GM19455 (cell line): ENCODE measurements around the gene TDRD12.
"Not testable (repeated sequence)": the region's sequence is repeated elsewhere in the genome, so short reads cannot be mapped to it uniquely, and the experiment has no call there.

Experiments
- ATAC-seq: cut with Tn5 transposase; IDR thresholded peaks from one replicate; pipeline ENCODE4 v1.9.1; 2021; ENCODE audit not compliant: unreplicated experiment

Gene TDRD12

GRCh38 chr19:32691952-32692726 is 27.4 kb upstream of the TDRD12 start:
- peak; percentile 63 for ATAC-seq

GRCh38 chr19:32692727-32693061 is 26.9 kb upstream of the TDRD12 start:
- no peak for ATAC-seq

- not testable (repeated sequence) for ATAC-seq
Measured at GRCh38 chr19:32693151-32694108, 26.1 kb upstream of the TDRD12 start.

DNA sequence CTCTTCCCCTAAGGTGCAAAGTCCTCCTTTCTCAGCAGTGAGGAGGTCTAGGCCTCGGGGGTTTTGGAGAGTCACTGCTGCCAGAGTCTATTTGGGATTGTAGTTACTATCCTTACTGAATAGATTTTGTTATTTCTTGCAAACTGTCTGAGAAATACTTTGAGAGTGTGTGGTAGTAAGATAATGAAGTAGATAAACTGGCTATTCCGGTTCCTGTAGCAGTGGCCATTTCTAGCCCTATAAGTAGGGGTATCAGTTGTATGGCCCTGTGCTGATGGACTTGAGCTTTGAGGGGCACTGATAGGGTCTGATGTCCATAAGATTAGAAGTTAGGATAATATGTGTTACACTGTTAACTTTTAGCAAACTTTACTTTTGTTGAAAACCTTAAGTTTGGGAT is 25.3 kb upstream of the TDRD12 start:
- ATAC-seq, result not testable (repeated sequence)

DNA sequence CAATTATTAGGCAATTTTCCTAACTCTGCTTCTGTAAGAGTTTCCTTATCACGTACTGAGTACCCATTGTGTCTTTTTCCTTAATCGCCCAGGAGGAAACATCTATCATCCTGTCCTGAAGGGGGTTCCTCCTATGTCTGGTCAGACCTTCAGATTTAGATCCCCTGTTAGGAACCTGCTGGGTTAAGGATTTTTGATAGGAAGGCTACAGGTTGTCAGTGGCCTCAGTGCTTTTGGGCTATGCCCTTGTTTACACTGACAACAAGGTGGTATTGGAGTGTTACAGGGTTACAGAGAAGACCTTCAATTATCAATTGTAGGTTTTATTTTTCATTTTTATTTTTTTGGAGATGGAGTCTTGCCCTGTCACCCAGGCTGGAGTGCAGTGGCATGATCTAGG is 24.7 kb upstream of the TDRD12 start:
- not testable (repeated sequence) for ATAC-seq

DNA sequence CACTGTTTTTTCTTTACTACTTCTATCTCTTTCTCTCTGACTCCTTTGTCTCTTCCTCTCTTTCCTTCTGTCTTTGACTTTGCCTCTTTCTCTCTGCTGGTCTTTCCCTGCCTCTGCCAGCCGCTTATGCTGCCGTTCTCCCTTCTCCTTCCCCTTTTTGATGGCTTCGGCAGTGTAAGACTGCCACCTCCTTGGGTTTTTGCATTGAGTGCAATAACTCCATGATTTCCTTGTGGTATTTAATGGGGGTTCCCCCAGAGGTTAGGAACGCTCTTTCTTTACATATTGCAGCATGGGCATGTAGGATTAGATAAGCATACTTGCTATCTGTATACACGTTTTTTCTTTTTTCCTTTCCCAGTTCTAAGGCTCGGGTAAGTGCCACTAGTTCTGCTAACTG is 24.1 kb upstream of the TDRD12 start:
- ATAC-seq, result not testable (repeated sequence)

GRCh38 chr19:32696771-32697170 is 22.8 kb upstream of the TDRD12 start:
- not testable (repeated sequence) for ATAC-seq

DNA sequence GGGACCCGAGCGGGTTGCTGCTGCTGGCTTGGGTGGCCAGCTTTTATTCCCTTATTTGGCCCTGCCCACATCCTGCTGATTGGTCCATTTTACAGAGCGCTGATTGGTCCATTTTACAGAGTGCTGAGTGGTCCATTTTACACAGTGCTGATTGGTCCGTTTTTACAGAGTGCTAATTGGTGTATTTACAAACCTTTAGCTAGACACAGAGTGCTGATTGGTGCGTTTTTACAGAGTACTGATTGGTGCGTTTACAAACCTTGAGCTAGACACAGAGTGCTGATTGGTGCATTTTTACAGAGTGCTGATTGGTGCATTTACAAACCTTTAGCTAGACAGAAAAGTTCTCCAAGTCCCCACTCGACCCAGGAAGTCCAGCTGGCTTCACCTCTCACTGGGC is 19.4 kb upstream of the TDRD12 start:
- ATAC-seq, result not testable (repeated sequence)

GRCh38 chr19:32702010-32702409 is 17.6 kb upstream of the TDRD12 start:
- no peak for ATAC-seq

DNA sequence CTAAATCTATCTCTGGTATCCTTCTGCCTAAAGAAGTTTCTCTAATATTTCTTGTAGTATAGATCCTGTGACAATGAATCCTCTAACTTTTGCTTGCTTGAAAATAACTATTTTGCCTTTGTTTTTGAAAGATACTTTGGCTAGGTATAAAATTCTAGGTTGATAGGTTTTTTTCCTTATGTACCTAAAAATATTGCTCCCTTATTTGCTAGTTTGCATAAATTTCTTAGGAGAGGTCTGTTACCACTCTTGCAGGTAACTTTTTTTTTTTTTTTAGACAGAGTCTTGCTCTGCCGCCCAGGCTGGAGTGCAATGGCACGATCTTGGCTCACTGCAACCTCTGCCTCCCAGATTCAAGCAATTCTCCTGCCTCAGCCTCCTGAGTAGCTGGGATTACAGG is 15.6 kb upstream of the TDRD12 start:
- ATAC-seq, result not testable (repeated sequence)

DNA sequence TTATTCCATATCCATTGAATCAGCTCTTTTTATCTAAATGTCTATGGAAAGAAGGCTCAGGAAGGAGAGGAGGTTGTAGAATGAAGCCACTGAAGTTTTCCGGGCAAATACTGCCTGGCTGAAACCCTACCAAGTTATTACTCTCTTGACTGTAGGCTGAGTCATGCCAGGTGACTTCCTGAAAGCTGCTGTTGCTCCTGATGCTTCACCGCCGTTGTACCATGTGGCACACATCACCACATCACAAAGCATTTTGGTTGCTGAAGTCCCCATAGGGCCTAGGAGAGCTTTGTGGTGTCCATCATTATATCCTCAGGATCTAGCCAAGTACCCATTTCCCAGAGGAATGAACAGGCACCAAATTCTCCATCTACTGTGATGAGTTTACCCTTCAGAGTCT is 11.1 kb upstream of the TDRD12 start:
- no peak for ATAC-seq

DNA sequence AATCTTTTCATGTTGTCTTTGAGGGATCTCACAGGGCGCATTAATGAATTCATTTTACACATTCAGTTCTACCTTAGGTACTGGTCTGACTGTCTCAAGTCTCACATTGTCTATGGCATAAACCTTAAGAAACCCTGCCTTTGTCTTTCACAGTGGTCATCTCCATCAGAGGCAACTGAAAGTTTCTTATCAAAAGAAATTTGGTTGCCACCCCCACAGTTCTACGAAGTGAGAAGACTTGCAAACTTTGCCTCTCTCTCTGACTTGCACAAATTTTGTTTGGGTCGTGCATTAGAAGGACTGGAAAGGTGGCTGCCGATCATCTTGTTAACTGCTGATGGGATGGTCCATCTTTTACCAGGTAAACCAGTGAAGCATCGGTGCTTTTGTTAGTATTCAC is 10.5 kb upstream of the TDRD12 start:
- ATAC-seq, result no peak

DNA sequence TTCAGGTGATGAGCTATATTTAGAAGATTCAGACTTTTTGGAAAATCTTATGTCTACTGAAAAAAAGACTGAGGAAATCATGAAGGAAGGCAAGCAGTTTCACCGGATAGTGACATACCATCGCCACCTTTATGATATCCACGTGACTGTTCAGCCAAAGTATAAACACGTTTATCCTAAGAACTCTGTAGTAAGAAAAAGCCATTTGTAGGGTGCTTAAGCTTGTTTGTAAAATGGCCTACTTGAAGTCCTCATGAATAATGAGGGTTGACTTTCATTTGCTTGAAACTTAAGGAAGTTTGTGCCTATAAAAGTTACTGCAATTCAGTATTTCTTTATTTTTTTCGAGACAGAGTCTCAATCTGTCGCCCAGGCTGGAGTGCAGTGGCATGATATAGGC is 7.8 kb upstream of the TDRD12 start:
- ATAC-seq, result no peak

GRCh38 chr19:32716203-32716602 is 3.4 kb upstream of the TDRD12 start:
- ATAC-seq, result not testable (repeated sequence)

GRCh38 chr19:32717496-32717895 is 2.1 kb upstream of the TDRD12 start:
- ATAC-seq, result no peak

DNA sequence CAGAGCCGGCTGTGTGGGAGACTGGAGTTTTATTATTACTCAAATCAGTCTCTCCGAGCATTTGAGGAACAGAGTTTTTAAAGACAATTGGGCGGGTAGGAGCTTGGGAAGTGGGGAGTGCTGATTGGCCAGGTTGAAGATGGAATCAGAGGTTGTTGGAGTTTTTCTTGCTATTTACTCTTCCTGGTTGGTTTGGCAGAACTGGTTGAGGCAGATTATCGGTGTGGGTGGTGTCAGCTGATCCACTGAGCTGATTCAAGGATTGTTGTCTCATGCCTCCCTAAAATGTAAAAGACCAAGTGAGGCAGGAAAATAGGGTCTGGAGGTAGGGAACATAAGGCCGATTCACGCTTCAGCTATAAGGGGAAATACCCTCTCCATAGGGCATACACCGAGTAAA is 1.3 kb upstream of the TDRD12 start:
- no peak for ATAC-seq

DNA sequence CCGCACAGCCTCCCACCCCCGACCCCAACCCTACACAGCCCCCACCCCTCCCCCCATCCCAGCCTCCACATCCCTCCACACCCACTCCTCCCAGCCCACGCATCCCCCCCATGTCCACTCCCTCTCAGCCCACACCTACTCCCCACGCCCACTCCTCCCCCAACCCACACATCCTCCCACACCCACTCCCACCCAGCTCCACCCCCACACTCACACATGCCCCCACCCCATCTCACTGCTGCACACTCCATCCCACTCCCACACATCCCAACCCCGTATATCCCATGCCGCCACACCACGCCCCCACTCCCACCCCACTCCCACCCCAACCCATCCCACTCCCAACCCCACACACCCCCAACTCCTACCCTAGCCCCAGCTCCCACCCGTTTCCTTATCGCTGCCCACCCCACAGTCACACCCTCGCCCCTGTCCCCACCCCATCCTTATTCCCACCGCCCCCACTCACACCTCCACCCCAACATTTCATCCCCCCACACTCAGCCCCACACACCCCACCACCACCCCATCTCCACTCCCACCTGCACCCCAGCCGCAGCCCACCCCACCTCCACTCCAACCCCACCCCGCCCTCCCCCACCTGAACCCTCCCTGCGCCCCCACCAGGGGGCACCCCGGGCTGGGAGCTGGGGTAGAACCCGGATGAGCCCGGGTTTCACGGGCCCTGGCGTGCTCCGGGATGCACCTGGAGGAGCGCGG is 809 bp downstream of the TDRD12 start:
- ATAC-seq, result no peak

DNA sequence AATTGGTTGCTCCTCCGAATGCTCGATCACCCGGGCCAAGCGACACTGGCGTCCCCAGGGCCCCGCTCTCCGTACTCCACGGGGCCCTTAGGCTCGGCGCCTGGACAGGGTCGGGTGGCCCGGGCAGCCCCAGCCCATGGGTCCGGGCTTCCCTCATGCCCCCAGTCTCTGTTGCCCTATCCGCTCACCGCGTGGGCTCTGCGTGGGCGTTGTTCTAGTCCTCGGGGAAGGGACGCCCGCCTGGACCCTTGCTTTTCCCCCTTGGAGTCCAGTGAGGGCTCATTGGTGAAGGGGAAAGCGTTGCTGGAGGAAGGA is 1.3 kb downstream of the TDRD12 start:
- no peak for ATAC-seq

DNA sequence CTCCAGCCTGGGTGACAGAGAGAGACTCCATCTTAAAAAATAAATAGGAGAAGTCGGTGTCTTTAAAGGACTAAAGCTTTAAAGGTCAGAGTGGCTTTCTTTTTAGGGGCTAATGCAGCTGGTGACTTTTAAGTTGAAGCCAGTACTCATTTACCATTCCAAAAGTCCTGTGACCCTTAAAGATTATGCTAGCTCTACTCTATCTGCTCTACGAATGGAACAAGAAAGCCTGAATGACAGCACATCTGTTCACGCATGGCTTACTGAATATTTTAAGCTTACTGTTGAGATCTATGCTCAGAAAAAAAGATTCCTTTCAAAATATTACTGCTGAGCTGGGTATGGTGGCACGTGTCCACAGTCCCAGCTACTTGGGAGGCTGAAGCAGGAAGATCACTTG is 16.4 kb downstream of the TDRD12 start:
- no peak for ATAC-seq

DNA sequence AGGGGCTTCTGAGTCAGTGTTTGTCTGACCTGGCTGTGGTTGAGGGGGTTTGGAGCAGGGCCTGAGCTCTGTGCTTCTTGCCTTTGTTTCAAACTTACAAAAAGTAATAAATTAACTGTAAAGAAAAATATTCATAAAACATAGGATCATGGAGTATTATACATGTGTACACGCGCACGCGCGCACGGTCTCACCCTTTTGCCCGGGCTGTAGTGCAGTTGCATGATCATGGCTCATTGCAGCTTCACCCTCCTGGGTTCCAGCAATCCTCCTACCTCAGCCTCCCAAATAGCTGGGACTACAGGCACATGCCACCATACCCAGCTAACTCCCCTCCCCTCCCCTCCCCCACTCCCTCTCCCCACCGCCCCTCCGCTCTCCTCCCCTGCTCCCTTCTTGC is 23.5 kb downstream of the TDRD12 start:
- no peak for ATAC-seq

- ATAC-seq, result no peak
Measured at GRCh38 chr19:32743447-32743846, 23.9 kb downstream of the TDRD12 start.
